Measurements from ENCODE around the gene RNF220.
"Not testable (repeated sequence)": the region's sequence is repeated elsewhere in the genome, so short reads cannot be mapped to it uniquely, and the experiment has no call there.

Gene RNF220

DNA sequence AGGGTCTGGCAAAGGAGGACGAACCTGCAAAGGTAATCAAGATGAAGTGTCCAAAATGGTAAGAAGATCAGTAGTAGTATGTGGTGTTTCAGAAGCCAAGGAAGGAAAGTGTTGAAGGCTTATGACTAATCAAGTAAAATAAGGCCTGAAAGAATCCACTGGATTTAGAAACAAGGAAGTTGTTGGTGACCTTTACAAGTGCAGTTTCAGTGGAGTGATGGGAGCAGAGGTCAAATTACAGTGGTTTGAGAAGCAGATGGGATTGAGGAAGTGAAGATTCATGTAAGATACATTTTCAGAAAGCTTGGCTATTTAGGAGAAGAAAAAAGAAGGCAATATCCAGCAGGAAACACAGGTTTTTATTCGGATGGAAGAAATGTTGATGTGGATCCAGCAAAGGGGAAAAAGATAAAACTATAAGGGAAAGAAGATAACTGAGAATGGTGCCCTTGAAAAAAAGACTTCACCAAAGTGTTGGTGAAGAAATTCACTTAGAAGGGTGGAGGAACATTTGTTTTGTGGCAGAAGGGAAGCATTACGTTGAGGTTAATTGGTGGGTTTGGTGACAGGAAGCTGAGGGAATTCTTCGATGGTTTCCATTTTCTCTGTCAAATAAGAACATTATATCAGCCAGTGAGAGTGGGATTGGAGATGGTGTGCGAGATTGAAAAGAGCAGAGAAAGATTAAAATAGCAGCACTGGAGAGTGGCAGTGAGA lies 271.6 kb downstream of the RNF220 start:
- DNase-seq (ENCODE audit: low read depth, low spot score), result no peak

DNA sequence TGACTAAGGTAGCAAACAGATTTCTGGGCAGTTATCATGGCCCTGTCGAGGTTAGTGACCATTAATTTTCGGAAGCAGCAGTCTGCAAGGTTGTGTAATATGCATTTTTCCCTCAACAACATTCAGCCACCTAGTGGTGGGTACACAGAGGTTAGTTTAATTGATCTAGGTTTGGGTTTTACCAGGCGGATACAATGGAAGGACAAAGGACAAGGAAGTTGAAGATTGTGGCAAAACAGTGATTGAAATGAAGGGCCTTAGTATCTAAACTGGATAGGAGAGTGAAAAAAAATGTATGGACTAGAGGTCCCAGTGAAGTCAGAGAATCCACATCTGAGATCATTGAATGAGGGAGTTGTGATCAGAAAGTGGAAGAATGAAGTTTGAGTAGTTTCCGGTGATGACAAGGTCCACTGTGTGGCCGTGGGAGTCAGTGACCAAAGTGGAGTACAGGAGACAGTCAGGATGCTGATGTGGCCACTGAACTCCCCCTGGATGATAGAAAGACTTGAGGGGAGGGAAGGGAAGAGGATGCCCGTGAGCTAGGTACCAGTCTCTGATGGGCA lies 272.2 kb downstream of the RNF220 start:
- DNase-seq (ENCODE audit: low read depth, low spot score), result no peak

GRCh38 chr1:44678120-44678519 lies 273.1 kb downstream of the RNF220 start:
- no peak for DNase-seq (ENCODE audit: low read depth, low spot score)

- no peak for DNase-seq (ENCODE audit: low read depth, low spot score)
Observed at GRCh38 chr1:44678626-44679025, 273.6 kb downstream of the RNF220 start.

- no peak for DNase-seq (ENCODE audit: low read depth, low spot score)
Observed at GRCh38 chr1:44679468-44679867, 274.4 kb downstream of the RNF220 start.

DNA sequence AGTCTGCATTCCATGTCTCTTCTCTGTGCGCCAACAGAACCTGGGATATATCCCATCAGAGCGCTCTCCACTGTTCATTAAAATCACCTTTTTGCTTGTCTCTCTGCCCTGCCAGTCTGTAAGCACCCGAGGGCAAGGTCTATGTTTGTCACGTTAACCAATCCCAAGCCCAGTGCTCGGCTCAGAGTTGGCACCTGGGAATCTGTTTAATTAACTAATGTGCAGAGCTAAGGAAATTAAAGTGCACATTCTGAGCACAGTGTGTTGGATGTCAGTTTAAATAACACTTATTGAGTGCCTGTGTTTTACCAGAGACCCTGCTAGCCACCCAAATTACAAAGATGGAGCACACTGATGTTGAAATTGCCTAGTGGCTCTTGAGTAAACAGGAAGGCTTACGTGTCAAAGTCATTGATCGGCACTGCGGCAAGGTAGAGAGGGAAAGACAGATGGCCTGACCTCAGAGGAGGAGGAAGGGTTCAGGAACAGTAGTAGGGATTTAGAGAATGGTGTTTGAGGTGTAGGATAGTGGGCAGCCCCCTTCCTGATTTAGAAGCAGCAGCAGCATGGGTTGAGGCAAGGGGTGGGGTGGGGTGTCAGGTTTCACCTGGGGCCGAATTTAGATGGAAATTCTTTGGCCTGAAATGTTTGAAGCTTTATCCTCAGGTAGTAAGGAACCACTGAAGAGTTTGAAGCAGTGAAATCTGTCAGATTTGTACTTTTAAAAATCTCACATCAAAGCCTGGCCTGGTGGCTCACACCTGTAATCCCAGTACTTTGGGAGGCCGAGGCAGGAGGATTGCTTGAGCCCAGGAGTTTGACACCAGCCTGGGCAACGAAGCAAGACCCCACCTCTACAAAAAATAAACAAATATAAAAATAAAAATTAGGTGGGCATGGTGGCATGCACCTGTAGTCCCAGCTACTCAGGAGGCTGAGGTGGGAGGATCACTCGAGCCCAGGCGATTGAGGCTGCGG lies 277.1 kb downstream of the RNF220 start:
- DNase-seq (ENCODE audit: low read depth, low spot score), result no peak

DNA sequence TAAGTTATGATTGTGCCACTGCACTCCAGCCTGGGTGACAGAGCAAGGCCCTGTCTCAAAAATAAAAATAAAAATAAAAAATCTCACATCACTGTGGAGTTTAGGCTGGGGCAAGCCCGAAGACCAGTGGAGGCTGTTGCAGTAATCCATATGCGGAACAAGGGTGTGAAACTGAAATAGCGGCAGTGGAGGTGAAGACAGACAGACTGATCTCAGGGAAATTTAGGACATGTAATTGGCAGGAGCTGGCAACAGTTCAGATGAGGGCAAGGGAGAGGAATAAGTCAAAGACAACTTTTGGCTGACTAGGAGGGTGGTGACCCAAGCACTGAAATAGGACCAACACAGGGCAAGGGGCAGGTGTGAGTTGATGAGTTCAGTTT lies 277.8 kb downstream of the RNF220 start:
- DNase-seq (ENCODE audit: low read depth, low spot score), result no peak

GRCh38 chr1:44684525-44684924 lies 279.5 kb downstream of the RNF220 start:
- no peak for DNase-seq (ENCODE audit: low read depth, low spot score)

DNA sequence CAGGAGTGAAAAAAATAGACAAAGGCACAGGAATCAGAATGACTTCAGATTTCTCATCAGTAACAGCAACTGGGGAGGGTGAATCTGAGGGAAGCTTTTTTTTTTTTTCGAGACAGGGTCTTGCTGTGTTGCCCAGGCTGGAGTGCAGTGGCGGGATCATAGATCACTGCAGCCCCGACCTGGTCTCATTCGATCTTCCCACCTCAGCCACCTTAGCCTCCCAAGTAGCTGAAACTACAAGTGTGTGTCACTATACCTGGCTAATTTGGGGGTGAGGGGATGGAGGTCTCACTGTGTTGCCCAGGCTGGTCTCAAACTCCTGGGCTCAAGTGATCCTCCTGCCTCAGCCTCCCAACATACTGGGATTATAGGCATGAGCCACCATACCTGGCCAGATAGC lies 280.2 kb downstream of the RNF220 start:
- no peak for DNase-seq (ENCODE audit: low read depth, low spot score)

DNA sequence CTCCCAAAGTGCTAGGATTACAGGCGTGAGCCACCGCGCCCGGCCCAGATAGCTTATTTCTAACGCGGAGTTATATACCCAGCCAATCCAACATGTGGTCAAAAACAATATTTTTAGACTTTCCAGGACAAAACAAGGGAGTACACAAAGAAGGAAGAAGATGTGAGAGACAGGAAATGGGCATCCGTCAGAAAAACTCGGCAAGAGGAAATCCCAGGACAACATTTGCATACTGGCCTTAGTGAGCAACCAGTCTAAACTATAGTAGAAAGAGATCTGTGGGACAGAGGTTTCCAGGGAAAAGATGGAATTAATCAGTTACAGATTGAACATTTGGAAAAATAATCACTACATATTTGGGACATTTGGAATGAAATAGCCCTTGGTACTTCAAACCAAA lies 280.8 kb downstream of the RNF220 start:
- no peak for DNase-seq (ENCODE audit: low read depth, low spot score)

DNA sequence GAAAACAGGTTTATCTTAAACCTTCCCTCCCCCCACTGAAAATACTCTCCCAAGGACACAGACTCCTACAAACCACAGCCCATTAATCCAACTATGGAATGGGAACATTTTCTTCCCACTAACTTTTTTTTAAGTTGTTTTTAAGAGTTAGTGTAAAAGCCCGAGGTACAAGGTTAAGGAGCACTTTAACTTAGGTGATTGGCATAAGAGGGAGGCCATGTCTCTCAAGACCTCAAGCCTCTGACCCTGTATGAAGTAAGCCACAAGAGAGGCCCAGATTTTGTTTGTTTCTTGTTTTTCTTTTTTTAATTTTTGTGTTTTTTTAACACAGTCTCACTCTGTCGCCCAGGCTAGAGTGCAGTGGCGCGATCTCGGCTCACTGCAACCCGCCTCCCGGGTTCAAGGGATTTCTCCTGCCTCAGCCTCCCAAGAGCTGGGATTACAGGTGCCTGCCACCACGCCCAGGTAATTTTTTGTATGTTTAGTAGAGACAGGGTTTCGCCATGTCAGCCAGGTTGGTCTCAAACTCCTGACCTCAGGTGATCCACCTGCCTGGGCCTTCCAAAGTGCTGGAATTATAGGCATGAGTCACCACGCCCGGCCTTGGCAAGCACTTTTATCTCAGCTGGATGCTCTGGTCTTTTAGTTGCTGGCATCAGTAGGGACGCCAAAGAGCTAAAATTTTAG lies 283.8 kb downstream of the RNF220 start:
- no peak for DNase-seq (ENCODE audit: low read depth, low spot score)

- no peak for DNase-seq (ENCODE audit: low read depth, low spot score)
Observed at GRCh38 chr1:44689447-44689765, 284.4 kb downstream of the RNF220 start.

GRCh38 chr1:44693159-44693558 lies 288.1 kb downstream of the RNF220 start:
- no peak for DNase-seq (ENCODE audit: low read depth, low spot score)

DNA sequence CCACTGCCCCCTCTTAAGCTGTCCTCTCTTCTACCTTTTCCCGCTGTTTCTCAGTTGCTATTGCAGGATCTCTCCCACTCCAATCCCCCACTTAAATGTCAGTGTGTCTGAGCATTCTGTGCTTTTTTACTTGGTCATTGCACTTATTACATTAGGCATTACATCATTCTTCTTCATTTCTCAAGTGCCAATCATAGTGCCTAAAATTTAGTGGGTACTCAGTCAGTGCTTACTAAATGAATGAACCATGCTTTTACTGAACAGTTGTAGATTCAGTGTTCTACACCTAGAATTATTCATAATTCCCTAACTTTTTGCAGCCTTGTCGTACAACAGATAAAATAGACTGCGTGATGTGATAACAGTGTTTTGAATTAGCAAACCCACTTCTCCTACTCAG lies 288.8 kb downstream of the RNF220 start:
- DNase-seq (ENCODE audit: low read depth, low spot score), result no peak

- DNase-seq (ENCODE audit: low read depth, low spot score), result no peak
Observed at GRCh38 chr1:44694863-44695478, 289.9 kb downstream of the RNF220 start.

GRCh38 chr1:44695671-44696070 lies 290.6 kb downstream of the RNF220 start:
- no peak for DNase-seq (ENCODE audit: low read depth, low spot score)

GRCh38 chr1:44696101-44696500 lies 291.0 kb downstream of the RNF220 start:
- no peak for DNase-seq (ENCODE audit: low read depth, low spot score)

DNA sequence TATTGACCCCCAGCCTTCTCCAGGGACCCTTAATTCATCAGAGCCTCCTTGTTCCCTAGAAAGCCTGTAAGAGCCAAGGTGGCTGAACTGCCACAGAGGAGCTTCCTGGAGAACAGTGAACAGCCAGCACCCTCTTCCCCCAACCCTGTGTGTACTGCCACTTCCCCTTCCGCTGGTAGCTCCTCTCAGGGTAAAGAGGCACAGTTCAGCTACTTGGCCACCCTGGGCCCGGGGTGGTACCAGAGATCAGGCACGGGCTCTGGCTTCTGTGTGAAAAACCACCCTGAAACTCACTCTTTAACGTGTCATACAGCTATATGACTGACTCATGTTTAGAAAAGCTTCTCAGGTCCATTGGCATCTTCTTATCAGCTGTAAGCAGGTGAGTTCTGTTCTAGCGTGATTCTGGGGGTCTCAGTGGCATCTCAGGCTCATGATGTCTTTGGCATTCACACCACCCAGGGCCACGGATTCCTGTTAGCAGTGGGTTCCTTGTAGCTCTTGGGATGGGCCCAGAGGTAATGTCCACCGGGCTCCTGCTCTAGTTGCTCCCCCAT lies 291.8 kb downstream of the RNF220 start:
- DNase-seq (ENCODE audit: low read depth, low spot score), result no peak

DNA sequence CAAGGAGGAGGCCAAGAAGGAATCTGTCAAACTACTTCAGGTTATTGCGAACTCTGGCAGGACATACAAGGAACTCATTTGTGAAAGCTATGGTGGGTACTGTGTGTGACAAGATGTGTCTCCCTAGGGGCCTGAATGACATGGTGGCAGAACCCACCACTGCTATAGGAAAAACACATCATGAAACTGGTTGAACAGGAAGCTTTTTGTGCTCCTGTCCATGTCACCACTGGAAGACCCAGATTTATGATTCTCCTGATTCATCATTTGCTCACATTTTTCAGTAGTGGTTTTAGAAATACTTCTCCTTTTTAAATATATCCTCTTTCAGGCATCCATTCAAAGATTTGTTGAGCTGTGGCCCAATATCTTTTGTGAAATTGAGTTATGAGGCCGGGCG lies 293.1 kb downstream of the RNF220 start:
- no peak for DNase-seq (ENCODE audit: low read depth, low spot score)

DNA sequence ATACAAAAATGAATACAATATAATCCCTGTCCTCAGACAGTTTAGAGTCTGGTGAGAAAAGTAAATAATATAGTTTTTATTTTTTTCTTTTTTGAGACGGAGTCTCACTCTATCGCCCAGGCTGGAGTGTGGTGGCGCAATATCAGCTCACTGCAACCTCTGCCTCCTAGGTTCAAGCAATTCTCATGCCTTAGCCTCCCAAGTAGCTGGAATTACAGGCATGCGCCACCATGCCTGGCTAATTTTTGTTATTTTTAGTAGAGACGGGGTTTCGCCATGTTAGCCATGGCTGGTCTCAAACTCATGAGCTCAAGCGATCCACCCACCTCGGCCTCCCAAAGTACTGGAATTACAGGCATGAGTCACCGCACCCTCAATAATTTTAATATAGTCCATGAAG lies 294.3 kb downstream of the RNF220 start:
- not testable (repeated sequence) for DNase-seq (ENCODE audit: low read depth, low spot score)

- DNase-seq (ENCODE audit: low read depth, low spot score), result no peak
Observed at GRCh38 chr1:44700573-44700972, 295.5 kb downstream of the RNF220 start.

Measured in brain pericyte (primary cell).